SJSA1 (cell line): ENCODE data around the gene FCSK. TPM values are rescaled to one million over a fixed set of nuclear protein-coding genes. Genes with fewer than 3 reads are reported as not detected.

Experiments used
- DNase-seq, 2 experiments: peaks; one replicate each; pipeline ENCODE4 v3.0.0-alpha.2; 2015 to 2020; ENCODE audit warnings: low spot score in 2 of 2, low read depth in 1 of 2
- H3K27ac ChIP-seq: fragments of 250-450 bp; sonication (Bioruptor Pico); 2 replicates; pipeline ENCODE4 v1.5.1; 2020; ENCODE audit warnings: mild to moderate bottlenecking, moderate library complexity
- H3K27me3 ChIP-seq: fragments of 250-450 bp; sonication (Bioruptor Pico); replicated peaks from 2 replicates; pipeline ENCODE4 v1.5.1; 2020; ENCODE audit warnings: mild to moderate bottlenecking, moderate library complexity
- H3K36me3 ChIP-seq: fragments of 250-450 bp; sonication (Bioruptor Pico); 2 replicates; pipeline ENCODE4 v1.5.1; 2020; ENCODE audit warnings: mild to moderate bottlenecking
- H3K4me1 ChIP-seq: fragments of 250-450 bp; sonication (Bioruptor Pico); replicated peaks from 2 replicates; pipeline ENCODE4 v1.6.1; 2021; ENCODE audit warnings: mild to moderate bottlenecking
- H3K4me3 ChIP-seq: fragments of 250-450 bp; sonication (Bioruptor Pico); 2 replicates; pipeline ENCODE4 v1.5.1; 2020; ENCODE audit warnings: mild to moderate bottlenecking
- H3K9me3 ChIP-seq: fragments of 250-450 bp; sonication (Bioruptor Pico); replicated peaks from 2 replicates; pipeline ENCODE4 v1.5.1; 2020; ENCODE audit warnings: mild to moderate bottlenecking
- total RNA-seq: library from RNA; depleted of rRNA; stranded (reverse); fragments of >200 nt; shearing (Covaris generic); gene quantifications from 2 replicates; pipeline ENCODE4 v1.2.3, GENCODE V29; 2014

The FCSK gene
- total RNA-seq, 1 experiment from 2014 or later = 3.4 TPM

DNA sequence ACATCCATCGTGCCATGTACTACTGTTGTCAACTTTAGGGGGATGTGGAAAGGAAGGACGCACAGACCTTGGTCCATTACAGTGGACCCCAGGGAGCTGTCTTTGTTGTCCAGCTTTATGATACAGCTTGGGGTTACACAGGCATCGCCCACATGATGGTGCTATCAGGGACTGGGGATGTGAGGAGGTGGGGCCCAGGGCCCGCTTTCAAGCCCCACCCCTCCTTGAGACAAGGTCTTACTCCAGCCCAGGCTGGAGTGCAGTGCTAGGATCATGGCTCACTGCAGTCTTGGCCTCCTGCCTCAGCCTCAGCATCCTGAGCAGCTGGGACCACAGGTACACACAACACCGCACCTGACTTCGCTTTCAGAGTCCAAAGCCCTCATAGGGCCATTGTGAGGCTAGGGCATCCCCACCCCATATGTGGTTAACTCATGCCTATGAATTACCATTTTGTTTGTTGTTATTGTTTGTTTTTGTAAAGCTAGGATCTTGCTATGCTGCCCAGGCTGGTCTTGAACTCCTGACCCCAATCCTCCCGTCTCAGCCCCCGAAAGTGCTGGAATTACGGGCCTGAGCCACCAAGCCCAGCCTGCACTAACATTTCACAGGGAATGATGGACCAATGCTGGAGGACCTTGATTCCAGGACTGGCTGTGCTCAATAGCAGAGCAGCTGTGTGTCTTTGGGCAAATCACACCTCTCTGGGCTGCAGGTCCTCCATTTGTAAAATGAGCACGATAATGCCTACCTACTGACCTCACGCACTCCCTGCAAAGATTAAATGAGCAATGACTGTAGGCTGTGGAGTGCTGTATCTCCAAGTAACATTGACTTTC is 32.7 kb upstream of the FCSK start:
- H3K4me3 ChIP-seq = no peak overlapping the region
- DNase-seq = no peak
- H3K9me3 ChIP-seq = no peaks in the 10 kb centered on the region
- H3K27me3 ChIP-seq = no peaks in the 10 kb centered on the region
- H3K4me1 ChIP-seq = no peaks in the 10 kb centered on the region
- H3K27ac ChIP-seq = no peak overlapping the region
- H3K36me3 ChIP-seq = peaks cover 18% of the 10 kb centered on the region

DNA sequence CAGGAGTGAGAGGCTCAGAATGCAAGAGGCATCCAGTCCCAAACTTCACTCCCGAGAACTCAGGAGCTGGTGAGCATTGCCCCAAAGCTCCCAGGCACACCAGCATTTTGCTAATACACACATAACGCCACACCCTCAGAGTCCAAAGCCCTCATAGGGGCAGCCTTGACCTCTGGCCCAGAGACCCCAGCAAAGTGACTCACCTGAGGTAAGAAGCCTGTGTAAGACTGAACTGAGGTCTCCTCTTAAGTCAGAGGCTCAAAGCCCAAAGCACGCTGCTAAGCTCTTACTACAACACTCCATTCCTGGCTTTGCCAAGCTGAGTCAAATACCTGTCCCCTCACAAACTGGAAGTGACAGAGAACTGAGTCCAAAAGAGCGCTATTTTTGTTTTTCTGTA is 31.9 kb upstream of the FCSK start:
- no peak overlapping the region for H3K4me3 ChIP-seq
- H3K27me3 ChIP-seq = no peaks in the 10 kb centered on the region
- no peaks in the 10 kb centered on the region for H3K9me3 ChIP-seq
- peaks cover 6% of the 10 kb centered on the region for H3K4me1 ChIP-seq
- H3K36me3 ChIP-seq = peaks cover 18% of the 10 kb centered on the region
- no peak overlapping the region for H3K27ac ChIP-seq
- no peak for DNase-seq

DNA sequence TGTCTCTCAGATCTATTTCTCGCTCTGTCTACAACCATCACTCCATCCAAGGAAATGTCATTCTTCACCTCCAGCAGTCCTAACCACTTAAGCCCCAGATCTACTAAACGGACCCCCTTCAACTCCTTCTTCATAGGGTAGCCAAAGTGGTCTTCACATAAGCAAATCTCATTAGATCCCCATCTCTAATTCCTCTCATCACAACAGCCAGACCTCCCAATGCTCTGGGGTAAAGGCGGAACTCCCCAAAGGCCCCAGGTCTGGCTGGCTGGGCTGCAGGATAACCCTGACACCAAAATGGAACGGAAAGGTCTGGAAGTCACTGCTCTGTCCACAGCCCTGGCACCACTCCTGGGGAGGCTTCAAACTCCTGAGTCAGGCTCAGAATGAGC is 26.6 kb upstream of the FCSK start:
- Histone ChIP-seq H3K4me3 (no peak overlapping the region), H3K9me3 (no peaks in the 10 kb centered on the region), H3K4me1 (peaks cover 41% of the 10 kb centered on the region), H3K36me3 (peaks cover 10% of the 10 kb centered on the region), H3K27ac (peak overlapping the region; percentile 86), H3K27me3 (no peaks in the 10 kb centered on the region)
- no peak for DNase-seq

DNA sequence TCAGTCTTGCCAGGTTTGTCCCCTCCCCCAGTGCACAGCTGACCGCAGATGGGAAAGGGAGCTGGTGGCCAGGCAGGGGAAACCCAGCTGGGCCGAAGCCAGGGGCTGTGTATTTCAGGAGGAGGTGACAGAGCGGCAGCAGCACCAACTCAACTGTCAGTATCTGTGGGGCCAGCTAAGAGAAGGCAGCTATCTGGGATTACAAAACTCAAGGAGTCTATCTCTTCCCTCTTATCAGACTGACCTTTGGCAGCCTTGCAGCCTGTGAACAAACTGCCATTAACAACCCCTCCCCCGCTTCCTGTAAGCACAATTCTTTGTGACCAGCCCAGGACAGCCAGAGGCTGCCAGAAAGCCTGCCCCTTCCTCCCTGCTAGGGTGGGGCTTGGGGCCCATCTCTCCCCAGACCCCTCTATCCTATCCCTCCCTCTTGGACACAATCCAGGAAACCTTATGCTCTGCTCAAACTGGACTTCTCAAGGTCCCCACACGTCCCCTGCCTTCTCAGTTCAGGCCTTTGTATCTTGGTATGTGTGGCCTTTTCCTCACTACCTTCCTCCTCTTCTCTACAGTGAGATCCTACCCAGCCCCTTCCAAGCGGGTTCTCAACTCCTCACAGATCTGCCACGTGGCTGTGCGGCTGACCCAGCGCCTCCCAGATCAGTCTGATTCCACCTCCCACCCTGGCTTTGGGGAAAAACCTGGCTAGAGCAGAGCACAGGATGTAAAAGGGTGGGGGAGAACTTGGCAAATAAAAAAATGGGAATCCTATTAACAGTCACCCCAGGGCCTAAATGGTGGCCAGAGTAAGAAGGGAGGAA is 26.0 kb upstream of the FCSK start:
- no peak overlapping the region for H3K4me3 ChIP-seq

DNA sequence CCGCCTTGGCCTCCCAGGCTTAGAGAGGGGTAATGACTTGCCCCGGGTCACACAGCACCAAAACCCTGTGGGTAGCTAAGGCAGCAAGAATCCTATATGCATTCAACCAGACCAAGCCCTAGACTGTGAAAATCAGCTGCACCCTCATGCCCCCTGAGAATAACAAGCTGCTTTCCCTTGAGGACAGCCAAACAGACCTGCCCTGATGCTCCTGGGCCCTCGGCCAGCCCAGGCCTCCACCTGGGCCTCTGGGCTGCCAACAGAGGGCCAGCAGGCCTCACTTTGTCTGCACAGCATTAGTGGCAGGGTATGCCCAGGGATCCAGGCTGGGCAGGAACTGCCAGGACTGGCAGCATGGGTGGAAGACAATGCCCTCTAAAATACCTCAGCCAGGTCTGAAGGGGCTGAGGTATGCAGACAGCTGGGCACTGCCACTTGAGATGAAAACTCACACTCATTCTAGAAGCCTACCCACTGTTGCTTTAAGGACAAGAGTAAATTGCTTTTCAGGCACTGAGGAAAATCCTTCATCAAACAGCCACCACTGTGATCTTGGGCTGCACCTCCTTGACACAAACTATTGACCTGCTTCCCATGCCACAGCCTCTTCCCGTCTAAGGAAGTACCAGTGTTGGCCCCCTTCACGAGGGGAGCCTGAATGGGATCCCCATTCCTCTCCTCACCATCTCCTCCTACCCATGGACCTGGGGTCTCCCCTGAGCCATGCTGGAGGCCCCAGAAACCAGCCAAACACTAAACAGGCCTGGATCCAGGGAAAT is 24.3 kb upstream of the FCSK start:
- H3K27ac ChIP-seq = 0 out of 2 replicates have a peak overlapping the region, but pooled peaks have one; percentile 10
- peaks cover 53% of the 10 kb centered on the region for H3K4me1 ChIP-seq
- DNase-seq = no peak
- H3K36me3 ChIP-seq = peaks cover 14% of the 10 kb centered on the region
- no peak overlapping the region for H3K4me3 ChIP-seq
- no peaks in the 10 kb centered on the region for H3K9me3 ChIP-seq
- H3K27me3 ChIP-seq = no peaks in the 10 kb centered on the region

More for the DNA sequence above, 26.0 kb upstream of the FCSK start:
- Histone ChIP-seq H3K36me3 (peaks cover 8% of the 10 kb centered on the region), H3K27ac (peak overlapping the region; percentile 86), H3K27me3 (no peaks in the 10 kb centered on the region), H3K9me3 (no peaks in the 10 kb centered on the region), H3K4me1 (peaks cover 45% of the 10 kb centered on the region)
- peak; percentile 98 for DNase-seq

DNA sequence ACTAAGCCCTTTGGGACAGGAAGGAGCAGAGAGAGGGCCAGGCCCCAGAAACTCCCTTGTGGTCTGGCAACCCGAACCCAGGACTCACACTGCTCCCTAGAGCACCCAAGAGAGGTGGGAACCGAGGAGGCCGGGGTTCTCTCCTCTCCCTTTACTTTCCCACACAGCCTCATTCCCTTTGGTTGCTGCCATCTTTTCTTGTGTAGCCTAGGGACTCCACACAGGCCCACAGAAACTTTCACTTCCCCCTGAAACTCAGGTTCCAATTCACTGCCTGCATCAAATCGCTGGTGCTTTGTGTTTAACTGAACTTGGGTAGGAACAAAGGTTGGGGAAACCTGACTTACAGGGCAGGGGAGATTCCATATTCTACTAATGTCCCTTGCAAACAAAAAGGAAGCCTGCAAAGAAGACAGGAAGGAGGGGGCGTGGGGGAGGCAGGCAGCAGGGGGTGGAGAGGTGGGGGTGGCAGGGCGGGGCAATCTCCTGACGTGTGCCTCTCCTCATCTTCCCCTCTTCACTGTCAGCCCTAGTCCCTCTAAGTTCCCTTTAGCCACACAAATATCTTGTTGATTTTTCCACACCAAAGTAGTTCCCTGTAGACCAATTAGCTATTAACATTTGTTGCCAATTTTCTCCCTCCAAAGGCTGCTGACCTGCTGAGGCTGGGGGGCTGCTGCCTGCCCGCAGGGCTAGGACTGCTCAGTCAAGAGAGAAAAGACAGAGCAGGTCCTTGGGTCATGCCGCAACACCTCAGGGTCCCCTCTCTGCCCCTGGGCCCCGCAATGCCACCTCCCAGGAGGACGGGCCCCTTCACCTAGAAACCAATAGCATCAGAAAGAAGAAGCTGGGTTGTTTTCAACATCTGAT is 23.5 kb upstream of the FCSK start:
- Histone ChIP-seq H3K27ac (0 out of 2 replicates have a peak overlapping the region, but pooled peaks have one; percentile 10), H3K4me3 (no peak overlapping the region), H3K4me1 (peaks cover 55% of the 10 kb centered on the region), H3K27me3 (no peaks in the 10 kb centered on the region), H3K36me3 (peaks cover 16% of the 10 kb centered on the region), H3K9me3 (no peaks in the 10 kb centered on the region)
- peak in 1 of 2 experiments; percentile 10 for DNase-seq

DNA sequence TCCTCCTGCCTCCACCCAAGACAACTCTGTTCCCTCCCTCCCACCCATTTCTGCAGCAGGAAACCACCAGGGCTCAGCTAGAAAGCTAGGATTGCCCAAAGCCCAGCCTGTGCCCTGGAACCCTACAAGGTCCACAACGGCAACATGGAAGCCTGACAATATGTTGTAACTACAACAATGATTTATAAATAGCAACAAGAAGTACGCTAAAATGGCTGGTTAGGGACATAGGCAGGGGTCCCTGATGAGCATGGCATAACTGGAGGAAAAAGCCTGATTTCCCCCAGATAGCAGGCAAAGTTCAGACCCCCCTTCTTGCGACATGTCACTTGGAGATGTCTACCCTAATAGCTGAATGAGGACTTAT is 22.1 kb upstream of the FCSK start:
- Histone ChIP-seq H3K4me1 (peaks cover 66% of the 10 kb centered on the region), H3K27ac (no peak overlapping the region), H3K4me3 (no peak overlapping the region), H3K36me3 (peaks cover 16% of the 10 kb centered on the region), H3K9me3 (no peaks in the 10 kb centered on the region), H3K27me3 (no peaks in the 10 kb centered on the region)
- no peak for DNase-seq

DNA sequence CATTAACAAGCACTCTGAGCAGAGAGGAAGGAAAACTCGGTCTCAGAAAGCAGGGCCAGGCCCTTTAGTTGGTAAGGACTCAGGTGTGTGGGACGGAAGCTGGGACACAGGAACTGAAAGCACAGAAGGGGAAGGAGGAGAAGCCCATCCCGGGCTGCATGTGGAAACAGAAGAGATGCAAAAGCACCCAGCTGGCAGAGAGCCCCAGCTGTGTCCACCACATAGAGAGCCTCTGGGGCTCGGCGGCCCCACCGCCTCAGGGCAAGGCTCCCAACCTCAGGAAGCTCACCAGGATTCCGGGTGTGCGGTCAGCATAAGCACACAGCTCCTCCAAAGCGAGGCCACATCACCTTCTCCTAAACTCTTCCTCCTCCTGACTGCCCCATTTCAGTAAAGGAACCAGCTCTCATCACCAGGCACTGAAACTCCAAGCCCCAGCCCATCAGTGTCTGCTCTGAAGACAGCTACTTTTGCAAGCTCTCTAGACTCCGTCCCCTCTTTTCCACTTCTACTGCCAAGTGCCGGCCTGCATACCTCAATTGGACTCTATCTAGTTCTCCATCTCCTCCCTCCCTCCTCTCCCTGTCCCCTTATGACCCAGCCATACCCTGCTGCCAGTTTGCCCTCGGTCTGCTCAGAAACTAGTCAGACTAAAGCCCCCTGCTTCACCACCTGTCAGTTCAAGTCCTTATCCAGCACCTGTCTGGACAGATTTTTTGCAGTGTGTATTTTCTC is 21.5 kb upstream of the FCSK start:
- Histone ChIP-seq H3K27me3 (no peaks in the 10 kb centered on the region), H3K4me3 (no peak overlapping the region), H3K9me3 (no peaks in the 10 kb centered on the region), H3K36me3 (peaks cover 16% of the 10 kb centered on the region), H3K27ac (no peak overlapping the region), H3K4me1 (peaks cover 66% of the 10 kb centered on the region)
- no peak for DNase-seq

DNA sequence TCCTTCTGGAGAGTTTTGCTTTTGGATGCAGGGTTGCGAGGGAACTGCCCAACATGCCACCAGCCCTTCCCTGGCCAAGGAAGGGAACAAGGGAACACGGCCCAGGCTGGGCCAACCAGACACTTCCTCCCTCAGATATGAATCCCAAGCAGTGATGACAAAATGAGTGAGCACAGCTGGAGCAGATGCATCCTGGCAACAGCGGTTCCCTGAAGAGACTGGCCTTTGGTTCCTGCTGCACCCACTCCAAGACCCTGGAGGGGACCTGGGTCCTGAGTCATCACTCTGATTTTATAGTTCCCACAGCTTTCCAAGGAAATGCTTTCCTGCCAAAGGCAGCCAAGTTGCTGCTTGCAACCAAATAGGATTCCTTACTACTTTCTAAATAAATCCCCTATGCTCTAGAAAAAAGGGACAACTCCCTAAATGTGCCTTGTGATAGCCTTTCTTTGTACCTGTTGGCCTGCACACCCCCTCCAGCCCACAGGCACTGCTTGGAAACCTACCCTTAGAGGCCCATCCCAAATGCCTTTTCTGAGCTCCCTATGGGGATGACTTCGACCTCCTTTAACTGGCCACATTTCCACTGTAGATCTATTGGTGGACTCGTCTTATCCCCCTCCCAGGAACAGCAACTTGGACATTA is 20.8 kb upstream of the FCSK start:
- Histone ChIP-seq H3K9me3 (no peaks in the 10 kb centered on the region), H3K4me3 (no peak overlapping the region), H3K27me3 (no peaks in the 10 kb centered on the region), H3K27ac (no peak overlapping the region), H3K4me1 (peaks cover 64% of the 10 kb centered on the region), H3K36me3 (peaks cover 16% of the 10 kb centered on the region)
- DNase-seq = no peak

DNA sequence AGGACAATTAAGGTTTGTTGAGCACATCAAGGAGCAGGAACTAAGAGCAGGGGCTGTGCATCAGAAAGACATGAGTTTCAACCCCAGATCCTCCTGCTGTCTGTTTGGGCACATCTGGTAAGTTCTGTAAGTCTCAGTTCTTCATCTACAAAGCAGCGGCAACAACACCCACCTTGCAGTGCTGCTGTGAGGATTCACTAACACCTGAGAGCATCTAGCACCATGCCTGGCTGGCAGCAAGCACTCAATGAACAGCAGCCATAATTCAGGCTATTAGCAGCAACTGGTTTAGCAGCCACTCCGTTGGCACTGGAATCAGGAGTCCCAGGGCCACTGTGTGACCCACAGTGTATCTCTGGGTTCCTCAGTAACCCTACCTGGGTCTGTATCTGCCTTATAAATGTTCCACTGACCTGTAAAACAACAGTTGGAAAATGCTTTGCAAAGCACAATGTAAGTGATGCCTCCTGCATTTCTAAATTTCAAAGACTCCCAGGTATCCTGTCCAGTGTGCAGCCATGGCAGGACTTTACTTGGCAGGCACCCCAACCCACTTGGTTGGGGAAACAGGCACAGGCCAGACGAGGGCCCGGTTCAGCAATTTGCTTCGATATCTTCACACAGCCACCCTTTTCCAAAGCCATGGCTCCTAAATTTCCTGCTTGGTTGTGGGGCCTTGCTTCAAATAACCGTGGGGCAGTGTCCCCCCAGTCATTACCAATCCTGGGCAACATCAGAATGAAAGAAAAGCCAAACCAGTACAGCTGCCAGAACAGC is 19.7 kb upstream of the FCSK start:
- Histone ChIP-seq H3K36me3 (peaks cover 16% of the 10 kb centered on the region), H3K4me1 (peaks cover 60% of the 10 kb centered on the region), H3K9me3 (no peaks in the 10 kb centered on the region), H3K4me3 (no peak overlapping the region), H3K27ac (no peak overlapping the region), H3K27me3 (no peaks in the 10 kb centered on the region)
- no peak for DNase-seq

DNA sequence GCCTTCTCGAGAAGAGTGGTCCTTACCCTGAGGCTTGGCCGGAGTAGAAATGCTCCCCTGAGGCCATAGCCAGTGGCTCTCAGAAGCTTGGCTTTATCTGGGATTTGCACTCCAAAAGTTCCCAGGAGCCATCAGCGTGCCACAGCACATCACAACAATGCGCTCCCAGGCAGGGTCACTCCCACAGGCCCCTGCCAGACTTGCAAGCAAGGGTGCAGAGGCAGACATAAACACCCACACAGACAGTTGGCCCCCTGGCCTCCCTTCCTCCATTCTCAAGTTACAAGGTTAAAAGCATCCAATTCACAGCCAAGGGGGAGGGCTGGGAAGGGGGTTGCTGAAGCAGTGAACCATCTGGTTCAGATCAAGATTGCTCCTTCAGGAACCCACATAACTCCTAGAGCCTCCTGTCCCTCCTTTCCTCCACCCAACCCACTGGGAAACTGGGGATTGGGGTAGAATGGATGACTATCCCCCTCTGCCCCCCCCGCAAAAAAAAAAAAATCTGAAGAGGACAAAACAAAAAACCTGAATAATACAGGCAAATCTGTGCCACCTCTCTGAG is 17.3 kb upstream of the FCSK start:
- peaks cover 45% of the 10 kb centered on the region for H3K4me1 ChIP-seq
- no peak overlapping the region; the same call in 1 of the 2 replicates for H3K27ac ChIP-seq
- H3K27me3 ChIP-seq = no peaks in the 10 kb centered on the region
- no peaks in the 10 kb centered on the region for H3K9me3 ChIP-seq
- peak overlapping the region; percentile 82 for H3K4me3 ChIP-seq
- H3K36me3 ChIP-seq = peaks cover 13% of the 10 kb centered on the region
- DNase-seq = peak; percentile 89
